Measurements from ENCODE around the gene MED7. TPM values are rescaled to one million over a fixed set of nuclear protein-coding genes. Genes with fewer than 3 reads are reported as not detected.

Gene MED7
- total RNA-seq, 1 donor from 2014 or later = 11.9 TPM

DNA sequence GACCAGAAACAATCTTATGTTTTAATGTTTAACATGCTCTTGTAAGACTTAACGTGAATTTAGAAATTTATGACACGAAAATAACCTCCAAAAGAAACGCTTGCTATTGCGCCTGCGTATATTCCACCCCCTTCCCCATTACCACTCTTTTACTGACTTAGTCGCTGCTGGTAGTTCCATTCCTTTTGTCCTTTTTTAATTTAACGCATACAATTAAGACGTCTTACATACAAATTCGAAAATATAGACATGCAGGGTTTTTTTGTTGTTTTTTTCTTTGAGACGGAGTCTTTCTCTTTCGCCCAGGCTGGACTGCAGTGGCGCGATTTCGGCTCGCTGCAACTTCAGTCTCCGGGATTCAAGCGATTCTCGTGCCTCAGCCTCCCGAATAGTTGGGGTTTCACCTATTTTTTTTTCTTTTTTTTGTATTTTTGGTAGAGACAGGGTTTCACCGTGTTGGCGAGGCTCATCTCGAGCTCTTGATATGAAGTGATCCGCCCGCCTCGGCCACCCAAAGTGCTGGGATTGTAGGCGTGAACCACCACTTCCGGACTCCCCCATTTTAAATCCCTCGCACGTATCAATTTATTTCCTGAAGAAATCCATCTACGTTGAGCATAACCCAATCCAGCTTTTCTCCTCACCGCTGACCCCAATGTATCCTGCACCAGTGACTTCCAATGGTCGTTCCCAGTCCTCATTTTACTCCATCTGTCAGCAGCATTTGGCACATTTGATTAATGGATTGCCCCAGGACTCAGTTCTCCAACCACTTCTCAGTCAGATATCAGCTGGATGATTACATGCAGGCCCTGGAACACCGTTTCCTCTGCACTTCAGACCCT, 684 bp upstream of the MED7 start:
- Mint-ChIP-seq H3K27me3 (peaks cover 4% of the 10 kb centered on the region), H3K36me3 (peaks cover 14% of the 10 kb centered on the region), H3K27ac (peak overlapping the region; percentile 92), H3K4me3 (peak overlapping the region; percentile 94), H3K9me3 (no peaks in the 10 kb centered on the region), H3K4me1 (ENCODE audit: unreplicated experiment) (peaks cover 4% of the 10 kb centered on the region)
- TF ChIP-seq, protein P1, sequence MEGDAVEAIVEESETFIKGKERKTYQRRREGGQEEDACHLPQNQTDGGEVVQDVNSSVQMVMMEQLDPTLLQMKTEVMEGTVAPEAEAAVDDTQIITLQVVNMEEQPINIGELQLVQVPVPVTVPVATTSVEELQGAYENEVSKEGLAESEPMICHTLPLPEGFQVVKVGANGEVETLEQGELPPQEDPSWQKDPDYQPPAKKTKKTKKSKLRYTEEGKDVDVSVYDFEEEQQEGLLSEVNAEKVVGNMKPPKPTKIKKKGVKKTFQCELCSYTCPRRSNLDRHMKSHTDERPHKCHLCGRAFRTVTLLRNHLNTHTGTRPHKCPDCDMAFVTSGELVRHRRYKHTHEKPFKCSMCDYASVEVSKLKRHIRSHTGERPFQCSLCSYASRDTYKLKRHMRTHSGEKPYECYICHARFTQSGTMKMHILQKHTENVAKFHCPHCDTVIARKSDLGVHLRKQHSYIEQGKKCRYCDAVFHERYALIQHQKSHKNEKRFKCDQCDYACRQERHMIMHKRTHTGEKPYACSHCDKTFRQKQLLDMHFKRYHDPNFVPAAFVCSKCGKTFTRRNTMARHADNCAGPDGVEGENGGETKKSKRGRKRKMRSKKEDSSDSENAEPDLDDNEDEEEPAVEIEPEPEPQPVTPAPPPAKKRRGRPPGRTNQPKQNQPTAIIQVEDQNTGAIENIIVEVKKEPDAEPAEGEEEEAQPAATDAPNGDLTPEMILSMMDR (conservative IDR thresholded peaks at IDR 0.05) = no peak
- DNase-seq (ENCODE audit: extremely low spot score, unreplicated experiment) = no peak

DNA sequence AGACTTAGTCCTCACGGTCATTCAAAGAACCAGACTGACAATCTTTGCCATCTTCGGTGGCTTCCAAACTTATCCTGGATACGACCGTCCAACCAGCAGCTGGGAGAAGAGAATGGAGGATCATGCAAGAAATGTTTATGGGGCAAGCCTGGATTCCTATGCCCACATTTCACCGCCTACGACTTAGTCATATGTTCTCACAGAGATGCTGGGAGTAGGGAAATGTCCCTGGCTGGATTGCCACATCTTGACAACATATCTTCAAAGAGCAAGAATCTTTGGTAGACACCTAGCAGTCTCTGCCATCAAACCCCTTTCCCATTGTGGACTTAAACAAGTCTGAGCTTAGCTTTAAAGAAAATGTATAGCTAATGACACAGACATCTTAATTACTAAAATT, 5.0 kb downstream of the MED7 start:
- DNase-seq (ENCODE audit: extremely low spot score, unreplicated experiment) = no peak
- TF ChIP-seq, protein P1 (conservative IDR thresholded peaks at IDR 0.05) = no peak
- Mint-ChIP-seq H3K4me3 (no peak overlapping the region), H3K9me3 (no peaks in the 10 kb centered on the region), H3K4me1 (ENCODE audit: unreplicated experiment) (peaks cover 4% of the 10 kb centered on the region), H3K36me3 (peaks cover 23% of the 10 kb centered on the region), H3K27ac (no peak overlapping the region), H3K27me3 (no peaks in the 10 kb centered on the region)

DNA sequence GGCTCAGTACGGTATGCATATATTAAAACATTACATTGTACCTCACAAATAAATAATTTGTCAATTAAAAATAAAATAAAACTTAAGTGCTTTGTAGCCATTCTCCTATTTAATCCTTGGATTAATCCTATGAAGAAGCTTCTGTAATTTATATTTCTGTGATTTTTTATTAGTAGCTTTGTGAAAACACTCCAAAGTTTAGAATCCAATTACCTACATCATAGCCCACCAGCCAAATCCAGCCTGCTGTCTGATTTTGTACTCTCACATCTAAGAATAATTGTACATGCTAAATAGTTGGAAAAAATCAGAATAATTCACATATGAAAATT, 10.4 kb downstream of the MED7 start:
- TF ChIP-seq, protein P1 (conservative IDR thresholded peaks at IDR 0.05) = no peak
- Mint-ChIP-seq H3K9me3 (no peaks in the 10 kb centered on the region), H3K27ac (no peak overlapping the region), H3K27me3 (no peaks in the 10 kb centered on the region), H3K36me3 (peaks cover 5% of the 10 kb centered on the region), H3K4me1 (ENCODE audit: unreplicated experiment) (peaks cover 3% of the 10 kb centered on the region), H3K4me3 (no peak overlapping the region)
- no peak for DNase-seq (ENCODE audit: extremely low spot score, unreplicated experiment)

DNA sequence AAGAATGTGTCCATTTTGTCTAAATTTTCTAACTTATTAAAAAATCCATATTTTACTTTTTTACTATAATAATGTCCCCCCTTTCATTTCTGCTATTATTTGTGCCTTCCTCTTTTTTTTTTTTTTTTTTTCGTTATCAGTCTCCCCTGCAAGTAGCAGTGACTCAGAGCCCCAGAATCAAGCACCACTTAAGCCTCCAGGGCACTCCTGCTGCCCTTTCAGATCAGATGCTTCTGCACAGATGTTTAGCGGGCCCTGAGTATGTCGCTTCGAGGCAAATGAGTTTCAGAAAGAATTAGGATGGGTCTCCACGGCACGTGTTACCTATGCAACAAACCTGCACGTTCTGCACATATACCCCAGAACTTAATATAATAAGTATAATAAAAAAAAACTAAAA, 11.7 kb downstream of the MED7 start:
- Mint-ChIP-seq H3K4me3 (no peak overlapping the region), H3K27ac (no peak overlapping the region), H3K27me3 (no peaks in the 10 kb centered on the region), H3K36me3 (no peaks in the 10 kb centered on the region), H3K9me3 (no peaks in the 10 kb centered on the region), H3K4me1 (ENCODE audit: unreplicated experiment) (peaks cover 3% of the 10 kb centered on the region)
- TF ChIP-seq, protein P1 (conservative IDR thresholded peaks at IDR 0.05) = no peak
- no peak for DNase-seq (ENCODE audit: extremely low spot score, unreplicated experiment)

DNA sequence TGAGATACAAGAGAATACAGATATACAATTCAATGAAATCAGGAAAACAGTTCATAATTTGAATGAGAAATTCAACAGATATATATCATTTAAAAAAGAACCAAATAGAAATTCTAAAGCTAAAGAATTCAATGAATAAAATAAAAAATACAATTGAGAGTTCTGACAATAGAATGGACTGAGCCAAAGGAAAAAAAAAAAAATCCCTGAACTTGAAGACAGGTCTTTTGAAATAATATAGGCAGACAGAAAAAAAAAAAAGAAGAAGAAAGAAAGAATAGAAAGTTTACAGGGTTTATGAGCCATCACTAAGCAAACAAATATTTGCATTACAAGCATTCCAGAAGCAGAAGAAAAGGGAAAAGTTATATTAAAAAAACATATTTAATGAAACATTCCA, 21.0 kb downstream of the MED7 start:
- Mint-ChIP-seq H3K9me3 (no peaks in the 10 kb centered on the region), H3K4me1 (ENCODE audit: unreplicated experiment) (no peaks in the 10 kb centered on the region), H3K36me3 (no peaks in the 10 kb centered on the region), H3K27me3 (no peaks in the 10 kb centered on the region), H3K4me3 (no peak overlapping the region), H3K27ac (no peak overlapping the region)
- no peak for DNase-seq (ENCODE audit: extremely low spot score, unreplicated experiment)
- TF ChIP-seq, protein P1 (conservative IDR thresholded peaks at IDR 0.05) = no peak

Measured in type B pancreatic cell (in vitro differentiated cells).